ENCODE measurements around the gene HBG1. TPM values are rescaled to one million over a fixed set of nuclear protein-coding genes. Genes with fewer than 3 reads are reported as not detected.

Gene HBG1
- total and polyA plus RNA-seq, 3 donors from 2014 or later = not detected

- H3K4me3 ChIP-seq = no peak overlapping the region
- TF ChIP-seq POLR2A (IDR thresholded peaks at IDR 0.05) (no peak), CTCF (IDR thresholded peaks at IDR 0.05) (no peak)
- H3K4me1 ChIP-seq = no peaks in the 10 kb centered on the region
- no peak for DNase-seq
- no peaks in the 10 kb centered on the region for H3K27me3 ChIP-seq
- no peaks in the 10 kb centered on the region for H3K9me3 ChIP-seq
- 55 to 58% methylated on average over 7 of the region's 7 CpGs for WGBS, 2 donors
- H3K36me3 ChIP-seq (ENCODE audit: low read depth, missing control alignments) = no peaks in the 10 kb centered on the region
- H3K27ac ChIP-seq = no peak overlapping the region
- intact Hi-C loops (cut with DNase I; ENCODE audit: low total_unique reads) = no loop called here
Observed at GRCh38 chr11:5210376-5210885, 39.2 kb downstream of the HBG1 start.

- no peak for TF ChIP-seq POLR2A (IDR thresholded peaks at IDR 0.05)
- TF ChIP-seq CTCF (IDR thresholded peaks at IDR 0.05) = peak in 1 of 3 experiments; percentile 27
- no peaks in the 10 kb centered on the region for H3K36me3 ChIP-seq (ENCODE audit: low read depth, missing control alignments)
- no peaks in the 10 kb centered on the region for H3K27me3 ChIP-seq
- DNase-seq = no peak
- intact Hi-C loops (cut with DNase I; ENCODE audit: low total_unique reads) = no loop called here
- no peak overlapping the region for H3K4me3 ChIP-seq
- no peak overlapping the region for H3K27ac ChIP-seq
- H3K4me1 ChIP-seq = no peaks in the 10 kb centered on the region
- H3K9me3 ChIP-seq = no peaks in the 10 kb centered on the region
- WGBS, 2 donors = 38 to 39% methylated on average over 1 of the region's 1 CpG
Observed at GRCh38 chr11:5204787-5205186, 44.9 kb downstream of the HBG1 start.

- Histone ChIP-seq H3K9me3 (no peaks in the 10 kb centered on the region), H3K27ac (no peak overlapping the region), H3K4me3 (no peak overlapping the region), H3K27me3 (no peaks in the 10 kb centered on the region), H3K36me3 (ENCODE audit: low read depth, missing control alignments) (no peaks in the 10 kb centered on the region), H3K4me1 (no peaks in the 10 kb centered on the region)
- intact Hi-C loops (cut with DNase I; ENCODE audit: low total_unique reads) = no loop called here
- no peak for DNase-seq
- TF ChIP-seq POLR2A (IDR thresholded peaks at IDR 0.05) (no peak), CTCF (IDR thresholded peaks at IDR 0.05) (no peak)
- 66 to 77% methylated on average over 2 of the region's 2 CpGs for WGBS, 2 donors
Observed at GRCh38 chr11:5203366-5203765, 46.3 kb downstream of the HBG1 start.

GRCh38 chr11:5200582-5200981, 49.1 kb downstream of the HBG1 start, which contains the start of gene OR51V1:
TSS of gene OR51V1 (minus strand) at chr11:5200682. CDS start at chr11:5200682, 0 bp downstream.
- intact Hi-C loops (cut with DNase I; ENCODE audit: low total_unique reads) = no loop called here
- Histone ChIP-seq H3K27me3 (no peaks in the 10 kb centered on the region), H3K9me3 (no peaks in the 10 kb centered on the region), H3K36me3 (ENCODE audit: low read depth, missing control alignments) (no peaks in the 10 kb centered on the region), H3K27ac (no peak within 1 kb of the TSS), H3K4me1 (no peaks in the 10 kb centered on the region), H3K4me3 (no peak within 1 kb of the TSS)
- DNase-seq = no peak
- WGBS, 2 donors = 57 to 81% methylated on average over 1 of the region's 1 CpG
- no peak for TF ChIP-seq POLR2A (IDR thresholded peaks at IDR 0.05)
- TF ChIP-seq CTCF (IDR thresholded peaks at IDR 0.05) = no peak

GRCh38 chr11:5198285-5198684, 51.4 kb downstream of the HBG1 start:
- Histone ChIP-seq H3K36me3 (ENCODE audit: low read depth, missing control alignments) (no peaks in the 10 kb centered on the region), H3K4me3 (no peak overlapping the region), H3K27me3 (no peaks in the 10 kb centered on the region), H3K9me3 (no peaks in the 10 kb centered on the region), H3K4me1 (no peaks in the 10 kb centered on the region), H3K27ac (no peak overlapping the region)
- DNase-seq = no peak
- intact Hi-C loops (cut with DNase I; ENCODE audit: low total_unique reads) = no loop called here
- TF ChIP-seq CTCF (IDR thresholded peaks at IDR 0.05) (no peak), POLR2A (IDR thresholded peaks at IDR 0.05) (no peak)

All from testis (tissue), 3 donors.